GM12875 (cell line): Measurements from ENCODE around the gene ALG8.
"Not testable (repeated sequence)": the region's sequence is repeated elsewhere in the genome, so short reads cannot be mapped to it uniquely, and the experiment has no call there.

Experiments
- H3K4me3 ChIP-seq: one replicate; pipeline ENCODE4 v1.5.1; 2011; ENCODE audit warnings: low read depth, low read length, control low read depth
- TF ChIP-seq, protein P1 (sequence below): IDR thresholded peaks from 2 replicates; pipeline ENCODE4 v1.5.1; 2011; ENCODE audit warnings: low read depth, mild to moderate bottlenecking, control low read depth, inconsistent platforms, low read length, moderate library complexity, borderline replicate concordance; ENCODE audit not compliant: insufficient read depth

The ALG8 gene

DNA sequence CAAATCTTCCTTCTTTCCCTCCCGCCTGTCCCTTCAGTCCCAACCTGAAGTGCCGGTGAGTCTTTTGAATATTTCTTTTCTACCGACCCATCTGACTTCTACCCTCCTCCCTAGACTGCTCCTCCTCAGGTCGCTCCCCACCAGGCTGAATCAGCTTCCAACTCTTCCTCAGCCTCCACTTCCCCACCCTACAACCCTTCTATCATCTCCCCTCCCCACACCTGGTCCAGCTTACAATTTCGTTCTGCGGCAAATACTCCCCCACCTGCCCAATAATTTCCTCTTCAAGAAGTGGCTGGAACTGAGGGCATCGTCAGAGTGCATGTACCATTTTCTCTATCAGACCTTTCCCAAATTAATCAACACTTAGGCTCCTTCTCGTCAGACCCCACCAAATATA is 57.3 kb downstream of the ALG8 start:
- H3K4me3 ChIP-seq = no peak overlapping the region
- TF ChIP-seq, protein P1, sequence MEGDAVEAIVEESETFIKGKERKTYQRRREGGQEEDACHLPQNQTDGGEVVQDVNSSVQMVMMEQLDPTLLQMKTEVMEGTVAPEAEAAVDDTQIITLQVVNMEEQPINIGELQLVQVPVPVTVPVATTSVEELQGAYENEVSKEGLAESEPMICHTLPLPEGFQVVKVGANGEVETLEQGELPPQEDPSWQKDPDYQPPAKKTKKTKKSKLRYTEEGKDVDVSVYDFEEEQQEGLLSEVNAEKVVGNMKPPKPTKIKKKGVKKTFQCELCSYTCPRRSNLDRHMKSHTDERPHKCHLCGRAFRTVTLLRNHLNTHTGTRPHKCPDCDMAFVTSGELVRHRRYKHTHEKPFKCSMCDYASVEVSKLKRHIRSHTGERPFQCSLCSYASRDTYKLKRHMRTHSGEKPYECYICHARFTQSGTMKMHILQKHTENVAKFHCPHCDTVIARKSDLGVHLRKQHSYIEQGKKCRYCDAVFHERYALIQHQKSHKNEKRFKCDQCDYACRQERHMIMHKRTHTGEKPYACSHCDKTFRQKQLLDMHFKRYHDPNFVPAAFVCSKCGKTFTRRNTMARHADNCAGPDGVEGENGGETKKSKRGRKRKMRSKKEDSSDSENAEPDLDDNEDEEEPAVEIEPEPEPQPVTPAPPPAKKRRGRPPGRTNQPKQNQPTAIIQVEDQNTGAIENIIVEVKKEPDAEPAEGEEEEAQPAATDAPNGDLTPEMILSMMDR = no peak

DNA sequence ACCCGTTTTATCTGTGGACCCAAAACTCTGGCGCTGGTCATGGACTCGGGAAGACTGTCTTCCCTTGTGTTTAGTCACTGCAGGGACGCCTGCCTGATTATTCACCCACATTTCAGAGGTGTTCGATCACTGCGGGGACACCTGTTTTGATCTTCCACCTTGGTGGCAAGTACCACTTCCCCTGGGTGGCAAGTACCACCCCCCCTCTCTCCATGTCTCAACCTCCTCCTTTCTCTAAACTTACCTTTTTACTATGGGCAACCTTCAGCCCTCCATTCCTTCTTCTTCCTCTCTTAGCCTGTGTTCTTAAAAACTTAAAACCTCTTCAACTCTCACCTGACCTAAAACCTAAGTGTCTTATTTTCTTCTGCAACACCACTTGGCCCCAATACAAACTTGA is 57.8 kb downstream of the ALG8 start:
- TF ChIP-seq, protein P1 = no peak

DNA sequence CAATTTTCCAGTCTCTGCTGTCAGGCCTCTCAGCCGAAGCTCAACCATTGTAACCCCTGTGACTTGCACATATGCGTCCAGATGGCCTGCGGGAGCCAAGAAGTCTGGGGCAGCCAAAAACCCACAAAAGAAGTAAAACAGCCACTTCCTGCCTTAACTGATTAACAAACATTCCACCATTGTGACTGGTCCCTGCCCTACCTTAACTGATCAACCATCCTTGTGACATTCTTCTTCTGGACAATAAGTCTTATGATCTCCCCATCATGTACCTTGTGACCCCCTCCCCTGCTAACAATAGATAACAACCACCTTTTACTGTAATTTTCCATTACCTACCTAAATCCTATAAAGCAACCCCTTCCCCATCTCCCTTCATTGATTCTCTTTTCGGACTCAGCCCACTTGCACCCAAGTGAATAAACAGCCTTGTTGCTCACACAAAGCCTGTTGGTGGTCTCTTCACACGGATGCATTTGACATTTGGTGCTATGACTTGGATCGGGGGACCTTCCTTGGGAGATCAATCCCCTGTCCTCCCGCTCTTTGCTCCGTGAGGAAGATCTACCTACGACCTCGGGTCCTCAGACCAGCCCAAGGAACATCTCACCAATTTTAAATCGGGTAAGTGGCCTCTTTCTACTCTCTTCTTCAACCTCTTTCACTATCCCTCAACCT is 58.5 kb downstream of the ALG8 start:
- TF ChIP-seq, protein P1 = no peak
- H3K4me3 ChIP-seq = no peak overlapping the region

More for the DNA sequence above, 57.8 kb downstream of the ALG8 start:
- H3K4me3 ChIP-seq = no peak overlapping the region

DNA sequence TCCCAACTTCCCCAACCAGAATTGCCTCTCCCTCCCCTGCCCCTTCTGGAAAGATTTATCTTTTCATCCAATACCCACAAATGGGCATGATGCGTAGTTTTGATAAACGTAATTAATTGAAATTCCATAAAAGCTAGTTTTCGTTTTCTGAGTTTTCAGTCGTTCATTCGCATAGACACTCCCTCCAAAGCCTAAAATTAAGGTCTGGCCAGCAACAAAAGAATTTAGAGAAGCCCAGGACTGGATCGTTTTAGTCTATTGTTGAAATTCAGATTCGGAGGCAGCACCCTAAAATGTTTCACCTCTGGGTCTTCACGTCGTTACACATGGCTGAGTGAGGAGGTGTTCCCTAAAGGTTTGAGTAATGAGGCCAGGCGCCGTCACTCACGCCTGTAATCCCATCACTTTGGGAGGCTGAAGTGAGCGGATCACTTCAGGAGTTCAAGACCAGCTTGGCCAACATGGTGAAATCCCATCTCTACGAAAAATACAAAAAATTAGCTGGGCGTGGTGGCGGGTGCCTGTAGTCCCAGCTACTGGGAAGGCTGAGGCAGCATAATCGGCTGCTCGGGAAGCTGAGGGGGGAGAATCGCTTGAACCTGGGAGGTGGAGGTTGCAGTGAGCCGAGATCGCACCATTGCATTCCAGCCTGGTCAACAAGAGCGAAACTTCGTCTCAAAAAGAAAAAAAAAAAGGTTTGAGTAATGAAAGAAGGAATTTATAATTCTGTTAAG is 59.2 kb downstream of the ALG8 start:
- H3K4me3 ChIP-seq = peak overlapping the region; percentile 94
- TF ChIP-seq, protein P1 = no peak

DNA sequence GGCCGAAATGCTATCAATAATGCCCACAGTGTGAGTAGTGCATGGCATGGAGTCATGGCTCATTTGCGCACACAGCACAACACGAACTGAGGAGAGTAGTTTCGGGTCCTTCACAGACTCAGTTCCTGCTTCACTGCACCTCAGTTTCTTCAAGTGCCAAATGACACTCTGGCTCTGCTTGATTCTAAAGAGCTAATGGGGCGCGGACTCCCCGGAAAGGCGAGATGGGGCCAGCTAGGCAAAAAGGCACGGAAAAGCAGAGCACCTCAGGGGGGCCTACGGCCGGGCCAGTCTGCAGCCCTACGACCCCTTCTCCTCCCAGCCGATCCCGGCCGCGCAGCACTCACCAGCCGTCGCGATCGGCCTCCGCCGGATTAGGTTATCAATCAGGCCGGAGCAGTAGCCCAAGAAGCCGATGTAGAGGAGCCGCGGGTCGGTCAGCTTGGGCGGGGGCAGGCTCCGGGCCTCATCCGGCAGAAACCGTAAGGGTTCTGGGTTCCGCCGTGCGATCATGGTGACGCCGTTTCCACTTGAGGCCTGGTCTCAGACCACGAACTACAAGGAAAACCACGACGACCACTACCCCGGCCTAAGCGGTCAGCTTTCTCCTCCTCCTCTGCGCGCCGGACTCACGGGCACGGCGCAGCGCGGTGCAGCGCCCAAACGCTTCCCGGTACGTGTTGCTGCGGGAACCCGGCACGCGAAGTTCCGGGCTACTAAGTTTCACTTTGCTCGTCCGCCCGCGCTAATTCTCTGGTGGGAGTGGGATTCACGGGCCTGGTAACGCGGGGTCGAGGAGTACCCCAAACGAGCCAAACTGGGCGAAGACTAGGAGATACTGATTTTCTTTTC is 60.0 kb downstream of the ALG8 start, which contains the start of gene NDUFC2:
TSS of gene NDUFC2 (minus strand) at position 631 of the 852 bp plus-strand sequence. CDS start at position 513, 118 bp downstream.
- peak within 1 kb of the TSS; percentile 94 for H3K4me3 ChIP-seq
- TF ChIP-seq, protein P1 = no peak

DNA sequence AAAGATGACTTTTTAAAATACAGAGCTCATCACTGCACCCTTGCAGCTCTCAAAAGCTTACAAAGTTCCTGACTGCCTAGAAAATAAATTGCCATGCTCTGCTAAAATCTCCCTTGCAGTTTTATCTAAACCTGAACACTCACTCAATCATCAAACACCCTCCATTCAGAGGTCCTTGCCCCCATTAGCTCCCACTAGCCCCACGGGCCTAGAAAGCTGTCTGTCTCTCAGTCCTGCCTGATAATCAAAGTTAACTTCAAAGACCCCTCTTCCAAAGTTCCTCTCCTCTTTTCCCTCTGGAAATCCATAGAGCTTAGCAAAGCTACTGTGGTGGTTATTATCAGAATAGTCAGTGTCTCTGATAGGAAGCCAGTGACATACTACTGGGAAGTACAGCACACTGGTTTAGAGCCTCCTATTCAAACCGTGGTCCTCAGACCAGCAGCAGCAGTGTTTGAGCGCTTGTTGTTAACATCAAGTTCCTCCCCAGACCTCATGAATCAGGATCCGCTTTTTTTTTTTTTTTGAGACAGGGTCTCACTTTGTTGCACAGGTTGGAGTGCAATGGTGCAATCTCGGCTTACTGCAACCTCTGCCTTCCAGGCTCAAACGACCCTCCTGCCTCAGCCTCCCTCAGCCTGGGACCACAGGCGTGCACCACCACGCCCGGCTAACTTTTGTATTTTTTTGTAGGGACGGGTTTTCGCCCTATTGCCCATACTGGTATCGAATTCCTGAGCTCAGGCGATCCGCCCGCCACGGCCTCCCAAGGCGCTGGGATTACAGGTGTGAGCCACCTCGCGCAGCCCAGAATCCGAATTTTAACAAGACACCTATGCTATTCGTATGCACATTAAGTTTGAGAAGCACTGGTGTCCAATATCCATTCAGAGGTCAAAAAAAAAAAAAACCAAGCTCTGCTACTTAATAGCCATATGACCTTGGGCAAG is 60.9 kb downstream of the ALG8 start:
- TF ChIP-seq, protein P1 = no peak

DNA sequence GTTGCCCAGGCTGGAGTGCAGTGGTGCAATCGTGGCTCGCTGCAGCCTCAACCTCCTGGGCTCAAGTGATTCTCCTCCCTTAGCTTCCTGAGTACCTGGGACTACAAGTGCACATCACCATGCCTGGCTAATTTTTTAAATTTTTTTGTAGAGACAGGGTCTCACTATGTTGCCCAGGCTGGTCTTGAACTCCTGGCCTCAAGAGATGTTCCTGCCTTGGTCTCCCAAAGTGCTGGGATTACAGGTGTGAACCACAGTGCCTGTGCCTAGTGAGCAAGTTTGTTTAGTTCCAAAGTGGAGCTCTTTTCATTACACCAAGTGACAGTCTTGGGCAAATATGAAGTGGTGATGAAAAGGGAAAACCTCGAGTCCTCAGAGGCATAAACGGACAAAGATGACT is 61.8 kb downstream of the ALG8 start:
- H3K4me3 ChIP-seq = not testable (repeated sequence)

More for the DNA sequence above, 60.9 kb downstream of the ALG8 start:
- H3K4me3 ChIP-seq = peak overlapping the region; percentile 94
